Neural cell (in vitro differentiated cells): ENCODE data around the gene PADI4. TPM values are rescaled to one million over a fixed set of nuclear protein-coding genes. Genes with fewer than 3 reads are reported as not detected.

Experiments used
- H2AFZ ChIP-seq: fragments of 200-600, 300-800 bp; sonication (generic), shearing (Covaris generic); 2 replicates; pipeline ENCODE4 v1.6.0; 2014; ENCODE audit warnings: low read depth, mild to moderate bottlenecking, antibody characterized with exemption, low read length, moderate library complexity
- H3F3A ChIP-seq: fragments of 200-600 bp; shearing (Covaris generic); 2 replicates; pipeline ENCODE4 v1.6.1; 2016; ENCODE audit warnings: mild to moderate bottlenecking, moderate library complexity, mixed read lengths, antibody characterized with exemption, low read length; ENCODE audit not compliant: insufficient read depth, poor library complexity, severe bottlenecking
- H3K27ac ChIP-seq: fragments of 200-600, 300-800 bp; sonication (generic), shearing (Covaris generic); 2 replicates; pipeline ENCODE4 v1.5.1; 2014; ENCODE audit warnings: mild to moderate bottlenecking, low read length, moderate library complexity
- H3K27me3 ChIP-seq: fragments of 300-800, 200-600 bp; sonication (generic), shearing (Covaris generic); 2 replicates; pipeline ENCODE4 v1.6.0; 2014; ENCODE audit warnings: mild to moderate bottlenecking, low read depth, low read length, moderate library complexity; ENCODE audit not compliant: insufficient read depth
- H3K36me3 ChIP-seq: fragments of 300-800, 200-600 bp; sonication (generic), shearing (Covaris generic); 2 replicates; pipeline ENCODE4 v1.5.1; 2014; ENCODE audit warnings: mild to moderate bottlenecking, antibody characterized with exemption, low read length, moderate library complexity; ENCODE audit not compliant: insufficient read depth
- H3K4me2 ChIP-seq: fragments of 300-800, 200-600 bp; sonication (generic), shearing (Covaris generic); 2 replicates; pipeline ENCODE4 v1.6.0; 2014; ENCODE audit warnings: mild to moderate bottlenecking, low read length
- H3K4me3 ChIP-seq: fragments of 300-800, 200-600 bp; sonication (generic), shearing (Covaris generic); 2 replicates; pipeline ENCODE4 v1.5.1; 2014; ENCODE audit warnings: mild to moderate bottlenecking, low read length, moderate library complexity
- H3K79me2 ChIP-seq: fragments of 200-600 bp; shearing (Covaris generic); replicated peaks from 2 replicates; pipeline ENCODE4 v1.6.0; 2014; ENCODE audit warnings: mild to moderate bottlenecking, low read length, moderate library complexity; ENCODE audit not compliant: insufficient read depth
- H3K9ac ChIP-seq: fragments of 300-800, 200-600 bp; sonication (generic), shearing (Covaris generic); 2 replicates; pipeline ENCODE4 v1.6.1; 2016; ENCODE audit warnings: mild to moderate bottlenecking, low read length, mixed read lengths
- H3K9me2 ChIP-seq: fragments of 200-600 bp; shearing (Covaris generic); 2 replicates; pipeline ENCODE4 v1.6.1; 2016; ENCODE audit warnings: mild to moderate bottlenecking, low read length, mixed read lengths; ENCODE audit not compliant: insufficient read depth
- H3K9me3 ChIP-seq: fragments of 200-600, 300-800 bp; sonication (generic), shearing (Covaris generic); 2 replicates; pipeline ENCODE4 v1.6.1; 2016; ENCODE audit warnings: mild to moderate bottlenecking, mixed run types, low read length, moderate library complexity, mixed read lengths
- H4K20me1 ChIP-seq: fragments of 200-600 bp; shearing (Covaris generic); 2 replicates; pipeline ENCODE4 v1.6.1; 2016; ENCODE audit warnings: mild to moderate bottlenecking, mixed run types; ENCODE audit not compliant: insufficient read depth
- CTCF ChIP-seq: fragments of 450-650 bp; IDR thresholded peaks from 2 replicates; pipeline ENCODE4 v1.5.1; 2014; ENCODE audit warnings: antibody characterized with exemption, mild to moderate bottlenecking, moderate library complexity; ENCODE audit not compliant: poor library complexity, severe bottlenecking
- EP300 ChIP-seq: fragments of 450-650 bp; conservative IDR thresholded peaks from 2 replicates; pipeline ENCODE4 v1.6.1; 2014; ENCODE audit warnings: antibody characterized with exemption, mild to moderate bottlenecking, moderate library complexity; ENCODE audit not compliant: poor library complexity, severe bottlenecking
- EZH2 ChIP-seq: fragments of 200-600, 300-800 bp; shearing (Covaris generic), sonication (generic); IDR thresholded peaks from 2 replicates; pipeline ENCODE4 v1.6.1; 2014; ENCODE audit warnings: antibody characterized with exemption, low read length, borderline replicate concordance, mild to moderate bottlenecking; ENCODE audit not compliant: insufficient read depth, poor library complexity, severe bottlenecking
- MXI1 ChIP-seq: fragments of 450-650 bp; conservative IDR thresholded peaks from 2 replicates; pipeline ENCODE4 v1.6.1; 2014; ENCODE audit warnings: antibody characterized with exemption, mild to moderate bottlenecking; ENCODE audit not compliant: poor library complexity, severe bottlenecking
- POLR2AphosphoS5 ChIP-seq: IDR thresholded peaks from 2 replicates; pipeline ENCODE4 v1.6.1; 2012
- RAD21 ChIP-seq: fragments of 450-650 bp; conservative IDR thresholded peaks from 2 replicates; pipeline ENCODE4 v1.6.1; 2014; ENCODE audit warnings: antibody characterized with exemption, mild to moderate bottlenecking, moderate library complexity
- REST ChIP-seq: IDR thresholded peaks from 2 replicates; pipeline ENCODE4 v1.6.1; 2012; ENCODE audit warnings: borderline replicate concordance
- SMC3 ChIP-seq: fragments of 450-650 bp; conservative IDR thresholded peaks from 2 replicates; pipeline ENCODE4 v1.6.1; 2014; ENCODE audit warnings: antibody characterized with exemption, mild to moderate bottlenecking, moderate library complexity; ENCODE audit not compliant: poor library complexity
- TAF1 ChIP-seq: IDR thresholded peaks from 2 replicates; pipeline ENCODE4 v1.6.1; 2012; ENCODE audit warnings: low read depth
- polyA plus RNA-seq: library from polyadenylated mRNA; depleted of rRNA; stranded (reverse); fragments of >200 nt; gene quantifications from 2 replicates; pipeline ENCODE4 v1.2.3, GENCODE V29; 2014

Gene PADI4
- polyA plus RNA-seq, 1 donor from 2014 or later, result not detected

GRCh38 chr1:17280436-17280835 lies 27.6 kb upstream of the PADI4 start:
- no peak overlapping the region for H3K4me2 ChIP-seq
- H3K27me3 ChIP-seq, result no peaks in the 10 kb centered on the region
- H3K36me3 ChIP-seq, result no peaks in the 10 kb centered on the region
- no peak for TF ChIP-seq SMC3
- no peak for TF ChIP-seq EP300
- TF ChIP-seq REST, result no peak
- TF ChIP-seq CTCF, result no peak
- no peak for TF ChIP-seq MXI1
- TF ChIP-seq RAD21, result no peak
- no peak for TF ChIP-seq POLR2AphosphoS5
- TF ChIP-seq EZH2, result no peak
- TF ChIP-seq TAF1, result no peak
- no peak overlapping the region for H3K9ac ChIP-seq
- H3F3A ChIP-seq, result no peaks in the 10 kb centered on the region
- no peak overlapping the region for H2AFZ ChIP-seq
- H3K79me2 ChIP-seq, result no peaks in the 10 kb centered on the region
- no peaks in the 10 kb centered on the region for H3K9me2 ChIP-seq
- no peaks in the 10 kb centered on the region for H4K20me1 ChIP-seq
- no peak overlapping the region for H3K27ac ChIP-seq
- H3K4me3 ChIP-seq, result no peak overlapping the region
- H3K9me3 ChIP-seq, result no peaks in the 10 kb centered on the region

GRCh38 chr1:17280894-17281293 lies 27.1 kb upstream of the PADI4 start:
- Histone ChIP-seq H3K4me2 (no peak overlapping the region), H3K27ac (no peak overlapping the region), H3K9me3 (no peaks in the 10 kb centered on the region), H3K4me3 (no peak overlapping the region), H3K79me2 (no peaks in the 10 kb centered on the region), H2AFZ (no peak overlapping the region), H3K9ac (no peak overlapping the region), H3F3A (no peaks in the 10 kb centered on the region), H3K36me3 (no peaks in the 10 kb centered on the region), H3K27me3 (no peaks in the 10 kb centered on the region), H4K20me1 (no peaks in the 10 kb centered on the region), H3K9me2 (no peaks in the 10 kb centered on the region)
- TF ChIP-seq RAD21 (no peak), MXI1 (no peak), SMC3 (no peak), POLR2AphosphoS5 (no peak), CTCF (no peak), EP300 (no peak), REST (no peak), EZH2 (no peak), TAF1 (no peak)
